Body of pancreas (tissue), 4 donors: ENCODE data around the gene PRODH. TPM values are rescaled to one million over a fixed set of nuclear protein-coding genes. Genes with fewer than 3 reads are reported as not detected.
"Not testable (repeated sequence)": the region's sequence is repeated elsewhere in the genome, so short reads cannot be mapped to it uniquely, and the experiment has no call there.

Experiments
- ATAC-seq: fragments of 150-250 bp; one replicate; pipeline ENCODE4 v1.9.1; 2016
- DNase-seq, 4 donors: peaks; one replicate each; pipeline ENCODE4 v3.0.0-alpha.2; 2019
- H3K27ac ChIP-seq, 4 donors: fragments of 200-600 bp; sonication (generic); 1 replicate in 3 of 4; 2 replicates in 1 of 4; pipeline versions ENCODE4 v1.5.1 to v1.6.1; 2016 to 2019; ENCODE audit warnings: mild to moderate bottlenecking in 1 of 4, mixed read lengths in 1 of 4, moderate library complexity in 1 of 4
- H3K27me3 ChIP-seq, 2 donors: fragments of 200-600 bp; sonication (generic); one replicate each; pipeline ENCODE4 v1.6.0; 2016; ENCODE audit warnings: mild to moderate bottlenecking in 1 of 2
- H3K36me3 ChIP-seq, 2 donors: fragments of 200-600 bp; sonication (generic); replicated peaks in 1 of 2; 2 replicates each; pipeline ENCODE4 v1.5.1; 2016; ENCODE audit warnings: low read depth in 2 of 2; ENCODE audit not compliant: insufficient read depth in 1 of 2
- H3K4me1 ChIP-seq: fragments of 200-600 bp; sonication (generic); one replicate; pipeline ENCODE4 v1.6.0; 2016
- H3K4me3 ChIP-seq, 2 donors: fragments of 200-600 bp; sonication (generic); 1 replicate in 1 of 2; 2 replicates in 1 of 2; pipeline ENCODE4 v1.5.1; 2016 to 2019
- H3K9me3 ChIP-seq, 3 donors: fragments of 200-600 bp; sonication (generic); 1 replicate in 2 of 3; 2 replicates in 1 of 3; pipeline ENCODE4 v1.5.1; 2016
- POLR2A ChIP-seq, 3 donors: fragments of 450-650 bp; IDR thresholded peaks; one replicate each; pipeline ENCODE4 v1.6.1; 2016; ENCODE audit warnings: antibody characterized with exemption in 3 of 3, mild to moderate bottlenecking in 2 of 3
- WGBS, 2 donors: methylation state at CpG; one replicate each; pipeline ENCODE4 v1.1.5; 2017; 5-methylcytosine and 5-hydroxymethylcytosine counted together
- intact Hi-C: fragments of 100-400 bp; cut with DNase I; formaldehyde crosslinking; loops from one replicate; pipeline ENCODE4 v1.15.1; 2023
- total RNA-seq, 2 donors: library from RNA; depleted of rRNA; stranded (reverse); fragments of >200 nt; gene quantifications; one replicate each; pipeline ENCODE4 v1.1.0, GENCODE V29; 2016
- TF ChIP-seq, protein P1 (sequence below), 7 experiments: fragments of 450-650 bp in 4 of 7; fragments of 200-600 bp in 3 of 7; sonication (generic) in 3 of 7; IDR thresholded peaks; one replicate each; pipeline ENCODE4 v1.5.1; 2016 to 2019; ENCODE audit warnings: antibody characterized with exemption in 7 of 7

PRODH gene
- total RNA-seq, 2 donors from 2014 or later = 1.0 to 11.5 TPM

DNA sequence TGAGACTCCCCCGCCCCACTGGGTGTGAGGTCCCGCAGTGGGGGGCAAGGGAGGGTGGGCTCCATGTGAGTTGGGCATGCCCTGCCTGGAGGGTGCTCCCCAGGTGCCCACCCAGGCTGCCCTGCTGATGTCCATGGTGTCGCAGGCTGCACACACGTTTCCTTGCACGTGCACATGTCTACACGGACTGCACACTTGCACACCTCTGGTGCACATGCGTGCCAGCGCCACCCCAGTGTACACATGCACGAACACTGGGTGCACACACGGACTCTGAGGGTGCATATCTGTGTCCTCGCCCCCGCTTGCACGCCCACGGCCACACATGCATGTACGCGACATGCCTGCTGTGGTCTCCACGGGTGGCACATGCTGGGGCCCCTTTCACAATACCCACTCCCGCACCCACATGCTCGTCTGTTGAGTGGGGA, 35.2 kb upstream of the PRODH start:
- 32% methylated on average over 19 of the region's 19 CpGs; no CpG with 5 or more reads in 1 of the 2 donors for WGBS, 2 donors

DNA sequence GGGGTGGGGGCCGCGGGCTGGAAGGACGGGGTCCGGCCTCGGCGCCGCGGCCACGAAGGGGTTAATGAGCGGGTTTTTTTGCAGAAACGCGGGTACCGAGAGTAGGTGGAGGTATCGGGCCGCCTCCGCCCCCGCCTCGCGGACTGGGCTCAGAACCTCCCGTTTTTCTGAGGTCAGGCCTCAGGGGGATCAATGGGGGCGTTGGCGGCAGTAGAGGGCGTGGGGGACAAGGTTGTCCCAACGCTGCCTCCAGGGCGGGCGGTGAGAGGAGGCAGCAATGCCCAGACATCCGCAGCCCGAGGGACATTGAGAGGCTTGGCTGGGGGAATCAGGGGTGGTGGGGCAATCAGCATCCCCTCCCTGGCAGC, 34.8 kb upstream of the PRODH start:
- no peak for DNase-seq
- Histone ChIP-seq H3K4me1 (peaks cover 65% of the 10 kb centered on the region), H3K27me3 (no peaks in the 10 kb centered on the region), H3K27ac (peak overlapping the region; percentile 22 to 83 (median 66)), H3K4me3 (peak overlapping the region; percentile 36 to 78), H3K9me3 (no peaks in the 10 kb centered on the region), H3K36me3 (no peaks in the 10 kb centered on the region)
- TF ChIP-seq, protein P1, sequence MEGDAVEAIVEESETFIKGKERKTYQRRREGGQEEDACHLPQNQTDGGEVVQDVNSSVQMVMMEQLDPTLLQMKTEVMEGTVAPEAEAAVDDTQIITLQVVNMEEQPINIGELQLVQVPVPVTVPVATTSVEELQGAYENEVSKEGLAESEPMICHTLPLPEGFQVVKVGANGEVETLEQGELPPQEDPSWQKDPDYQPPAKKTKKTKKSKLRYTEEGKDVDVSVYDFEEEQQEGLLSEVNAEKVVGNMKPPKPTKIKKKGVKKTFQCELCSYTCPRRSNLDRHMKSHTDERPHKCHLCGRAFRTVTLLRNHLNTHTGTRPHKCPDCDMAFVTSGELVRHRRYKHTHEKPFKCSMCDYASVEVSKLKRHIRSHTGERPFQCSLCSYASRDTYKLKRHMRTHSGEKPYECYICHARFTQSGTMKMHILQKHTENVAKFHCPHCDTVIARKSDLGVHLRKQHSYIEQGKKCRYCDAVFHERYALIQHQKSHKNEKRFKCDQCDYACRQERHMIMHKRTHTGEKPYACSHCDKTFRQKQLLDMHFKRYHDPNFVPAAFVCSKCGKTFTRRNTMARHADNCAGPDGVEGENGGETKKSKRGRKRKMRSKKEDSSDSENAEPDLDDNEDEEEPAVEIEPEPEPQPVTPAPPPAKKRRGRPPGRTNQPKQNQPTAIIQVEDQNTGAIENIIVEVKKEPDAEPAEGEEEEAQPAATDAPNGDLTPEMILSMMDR (IDR thresholded peaks at IDR 0.05) = no peak
- no peak for TF ChIP-seq POLR2A (IDR thresholded peaks at IDR 0.05)
- 0% methylated on average over 12 of the region's 28 CpGs; no CpG with 5 or more reads in 1 of the 2 donors for WGBS, 2 donors
- intact Hi-C loops = no loop called here
- ATAC-seq = no peak

More for the DNA sequence above, 35.2 kb upstream of the PRODH start:
- no peaks in the 10 kb centered on the region for H3K9me3 ChIP-seq
- ATAC-seq (no peak), DNase-seq (peak in 3 of 4 donors; percentile 27 to 42 (median 37))
- peak overlapping the region in 3 of 4 donors; percentile 22 to 83 (median 30) for H3K27ac ChIP-seq
- intact Hi-C loops = no loop called here
- H3K27me3 ChIP-seq = no peaks in the 10 kb centered on the region
- H3K4me3 ChIP-seq = peak overlapping the region in 1 of 2 donors; percentile 78
- no peaks in the 10 kb centered on the region for H3K36me3 ChIP-seq
- peaks cover 69% of the 10 kb centered on the region for H3K4me1 ChIP-seq
- no peak for TF ChIP-seq POLR2A (IDR thresholded peaks at IDR 0.05)
- TF ChIP-seq, protein P1 (IDR thresholded peaks at IDR 0.05) = no peak

DNA sequence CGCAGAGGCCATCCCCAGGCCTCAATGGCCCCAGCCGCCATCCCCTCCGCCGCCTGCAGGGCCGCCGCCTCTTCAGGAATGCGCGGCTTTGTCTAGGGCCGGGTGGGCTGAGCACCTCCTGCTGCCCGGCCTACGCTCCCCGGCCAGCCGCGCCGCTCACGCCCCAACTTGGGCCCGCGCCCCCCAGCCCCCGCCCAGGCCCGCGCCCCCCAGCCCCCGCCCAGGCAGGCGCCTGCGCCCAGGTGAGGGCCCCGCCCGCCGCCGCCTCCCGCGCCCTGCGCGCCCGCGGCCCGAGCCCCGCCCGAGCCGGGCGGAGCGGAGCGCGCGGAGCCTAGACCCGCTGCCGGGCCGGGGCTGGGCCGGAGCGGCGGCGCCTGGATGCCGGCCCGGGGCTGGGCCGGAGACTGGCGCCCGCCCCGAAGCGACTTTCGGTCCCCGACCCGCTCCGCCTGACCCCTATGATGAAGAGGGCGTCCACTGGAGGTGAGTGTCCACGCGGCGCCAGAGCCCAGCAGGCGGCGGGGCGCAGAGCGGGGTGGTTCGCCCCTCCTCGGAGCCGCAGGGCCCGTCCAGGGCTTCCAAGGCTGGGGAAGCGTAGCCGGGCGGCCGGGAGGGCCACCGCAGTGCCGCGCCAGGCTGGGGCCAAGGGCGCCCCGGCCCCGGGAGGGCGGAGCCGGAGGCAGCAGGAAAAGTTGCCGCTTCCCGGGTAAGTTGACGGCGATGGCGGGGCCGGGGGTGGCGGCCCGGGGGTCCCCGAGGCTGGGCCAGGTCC, 34.3 kb upstream of the PRODH start:
- H3K36me3 ChIP-seq = no peaks in the 10 kb centered on the region
- ATAC-seq (peak; percentile 59), DNase-seq (peak; percentile 20 to 45 (median 38))
- intact Hi-C loops = no loop called here
- H3K9me3 ChIP-seq = no peaks in the 10 kb centered on the region
- H3K27me3 ChIP-seq = no peaks in the 10 kb centered on the region
- H3K4me3 ChIP-seq = peak overlapping the region; percentile 36 to 78
- H3K4me1 ChIP-seq = peaks cover 59% of the 10 kb centered on the region
- TF ChIP-seq POLR2A (IDR thresholded peaks at IDR 0.05) = peak in 2 of 3 donors; percentile 32 to 46
- TF ChIP-seq, protein P1 (IDR thresholded peaks at IDR 0.05) = peak in 3 of 7 experiments; percentile 13 to 19 (median 16)
- WGBS, 2 donors = 1 to 3% methylated on average over 4 to 59 of the region's 94 CpGs
- H3K27ac ChIP-seq = peak overlapping the region in 3 of 4 donors; percentile 59 to 83 (median 73)

DNA sequence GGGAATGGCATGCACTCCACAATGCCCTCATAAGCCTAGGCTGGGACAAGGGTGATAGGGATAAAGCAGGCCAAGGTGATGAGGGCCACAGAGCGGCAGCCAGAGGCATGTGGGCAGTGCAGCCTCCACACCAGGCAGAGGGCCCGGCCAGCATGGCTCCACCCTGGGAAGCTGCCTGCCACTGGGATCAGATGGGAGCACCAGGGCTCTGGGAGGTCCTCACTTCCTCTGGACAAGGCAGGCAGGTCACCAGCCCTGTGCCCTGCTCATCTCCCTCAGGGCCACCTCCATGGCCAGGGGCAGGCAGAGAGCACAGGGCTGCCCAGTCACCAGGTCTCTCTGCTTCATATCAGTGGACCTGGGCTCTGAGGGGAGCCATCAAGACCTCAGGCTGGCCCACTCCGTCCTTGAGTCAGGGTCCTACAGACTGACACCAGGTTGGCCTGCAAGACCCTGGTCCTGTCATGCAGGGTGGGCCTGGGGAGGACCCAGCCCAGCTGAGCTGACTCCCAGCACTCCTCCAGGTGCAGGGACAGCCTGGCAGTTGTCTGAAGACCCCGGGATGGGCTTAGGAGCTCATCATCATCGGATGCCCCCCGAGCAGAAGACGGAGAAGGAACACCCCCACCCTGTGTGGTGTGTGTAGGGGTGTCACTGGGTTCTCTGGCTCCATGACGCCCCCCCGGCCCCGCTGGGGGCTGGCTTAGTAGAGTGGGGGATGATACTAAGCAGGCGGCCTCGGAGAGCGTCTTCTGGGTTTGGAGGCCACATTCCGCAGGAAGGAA, 33.3 kb upstream of the PRODH start:
- H3K9me3 ChIP-seq, intact Hi-C loops, H3K36me3 ChIP-seq, H3K4me3 ChIP-seq, DNase-seq, H3K27me3 ChIP-seq, H3K27ac ChIP-seq, ATAC-seq: not testable (repeated sequence)
- H3K4me1 ChIP-seq = peaks cover 49% of the 10 kb centered on the region
- 76 to 87% methylated on average over 2 to 14 of the region's 14 CpGs for WGBS, 2 donors
